BLaER1 treated with 17β-estradiol and CSF1 and Interleukin-3, amounts not matched to agents 10 nM and 100 nM (cell line): Measurements from ENCODE around the gene IBA57.
"Not testable (repeated sequence)": the region's sequence is repeated elsewhere in the genome, so short reads cannot be mapped to it uniquely, and the experiment has no call there.

Experiments
- H3K27ac ChIP-seq, 11 experiments: shearing (Covaris generic); formaldehyde crosslinking; 2 replicates each; pipeline ENCODE4 v1.8.1; 2022
- H3K27me3 ChIP-seq, 11 experiments: shearing (Covaris generic); formaldehyde crosslinking; 2 replicates each; pipeline ENCODE4 v1.8.1; 2022
- H3K36me3 ChIP-seq, 11 experiments: shearing (Covaris generic); formaldehyde crosslinking; 2 replicates each; pipeline ENCODE4 v1.8.1; 2022
- H3K4me1 ChIP-seq, 10 experiments: shearing (Covaris generic); formaldehyde crosslinking; 2 replicates each; pipeline ENCODE4 v1.8.1; 2022
- H3K4me2 ChIP-seq, 11 experiments: shearing (Covaris generic); formaldehyde crosslinking; 2 replicates each; pipeline ENCODE4 v1.8.1; 2022
- H3K4me3 ChIP-seq, 10 experiments: shearing (Covaris generic); formaldehyde crosslinking; 2 replicates each; pipeline ENCODE4 v1.8.1; 2022
- H3K9ac ChIP-seq, 11 experiments: shearing (Covaris generic); formaldehyde crosslinking; 2 replicates each; pipeline ENCODE4 v1.8.1; 2022
- H3K9me3 ChIP-seq, 11 experiments: shearing (Covaris generic); formaldehyde crosslinking; replicated peaks in 1 of 11; 2 replicates each; pipeline ENCODE4 v1.8.1; 2022
- H4K20me1 ChIP-seq, 11 experiments: shearing (Covaris generic); formaldehyde crosslinking; 2 replicates each; pipeline ENCODE4 v1.8.1; 2022
- Cebpa-rat ChIP-seq, 11 experiments: shearing (Covaris generic); IDR thresholded peaks; 2 replicates each; pipeline ENCODE4 v1.8.1; 2022

IBA57 gene

DNA sequence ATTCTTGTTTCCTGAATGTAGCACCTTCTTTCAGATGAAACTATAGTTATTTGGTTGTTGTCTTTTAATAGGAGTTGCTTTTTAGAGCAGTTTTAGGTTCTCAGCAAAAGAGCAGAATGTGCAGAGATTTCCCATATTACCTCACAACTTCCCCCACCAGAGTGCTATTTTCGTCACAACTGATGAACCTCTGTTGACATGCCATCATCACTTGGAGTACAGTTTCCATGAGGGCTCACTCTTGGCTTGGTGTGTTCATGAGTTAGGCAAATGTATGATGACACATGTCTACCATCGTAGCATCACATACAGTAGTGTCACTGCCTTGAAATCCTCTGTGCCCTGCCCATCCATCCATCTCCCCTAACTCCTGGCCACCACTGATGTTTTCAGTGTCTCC is 3.7 kb downstream of the IBA57 start:
- peaks cover 32 to 52% (median 45%) of the 10 kb centered on the region in 10 experiments for H3K4me1 ChIP-seq
- H3K27ac ChIP-seq, result peak overlapping the region in 1 of 11 experiments; percentile 21; a peak in 2 of 22 replicates
- H3K4me3 ChIP-seq, result no peak overlapping the region
- peak overlapping the region; percentile 0 to 57 (median 30); a peak in 19 of 22 replicates for H3K4me2 ChIP-seq
- peak overlapping the region in 2 of 11 experiments; percentile 6 to 28; a peak in 2 of 22 replicates for H3K9ac ChIP-seq
- H3K27me3 ChIP-seq, result no peaks in the 10 kb centered on the region
- TF ChIP-seq Cebpa-rat (IDR thresholded peaks at IDR 0.05), result no peak
- H3K36me3 ChIP-seq, result peaks cover 0 to 15% (median 0%) of the 10 kb centered on the region in 11 experiments; a peak in 4 of 22 replicates
- H4K20me1 ChIP-seq, result peaks cover 0 to 78% (median 32%) of the 10 kb centered on the region in 11 experiments; a peak in 15 of 22 replicates
- H3K9me3 ChIP-seq, result peaks cover 0 to 3% (median 0%) of the 10 kb centered on the region in 11 experiments; a peak in 2 of 22 replicates

DNA sequence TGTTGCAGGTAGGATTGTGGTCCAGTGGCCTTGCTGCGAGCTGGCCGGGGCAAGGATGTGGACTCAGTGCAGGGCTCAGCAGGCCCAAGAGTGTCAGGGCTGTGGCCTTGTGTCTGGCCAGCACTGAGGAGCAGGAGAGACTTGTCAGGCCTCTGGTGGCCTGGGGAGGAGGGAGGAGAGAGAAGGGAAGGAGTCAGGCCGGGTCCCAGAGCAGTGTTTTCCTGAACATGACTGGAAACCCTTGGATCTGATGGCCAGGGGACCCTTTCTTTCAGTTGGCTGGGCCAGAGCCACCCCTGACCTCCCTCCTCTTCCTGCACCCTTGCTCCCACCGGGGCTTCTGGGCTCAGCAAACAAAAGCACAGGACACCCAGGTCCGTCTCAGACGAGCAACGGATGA is 5.1 kb downstream of the IBA57 start:
- Histone ChIP-seq H3K27ac (no peak overlapping the region), H4K20me1 (peaks cover 0 to 92% (median 44%) of the 10 kb centered on the region in 11 experiments; a peak in 15 of 22 replicates), H3K27me3 (no peaks in the 10 kb centered on the region), H3K9me3 (peaks cover 0 to 6% (median 0%) of the 10 kb centered on the region in 11 experiments; a peak in 2 of 22 replicates), H3K4me1 (peaks cover 36 to 56% (median 50%) of the 10 kb centered on the region in 10 experiments), H3K4me3 (no peak overlapping the region), H3K9ac (peak overlapping the region in 2 of 11 experiments; percentile 13 to 41; a peak in 1 of 22 replicates), H3K36me3 (peaks cover 0 to 25% (median 11%) of the 10 kb centered on the region in 11 experiments; a peak in 11 of 22 replicates), H3K4me2 (no peak overlapping the region)
- no peak for TF ChIP-seq Cebpa-rat (IDR thresholded peaks at IDR 0.05)

DNA sequence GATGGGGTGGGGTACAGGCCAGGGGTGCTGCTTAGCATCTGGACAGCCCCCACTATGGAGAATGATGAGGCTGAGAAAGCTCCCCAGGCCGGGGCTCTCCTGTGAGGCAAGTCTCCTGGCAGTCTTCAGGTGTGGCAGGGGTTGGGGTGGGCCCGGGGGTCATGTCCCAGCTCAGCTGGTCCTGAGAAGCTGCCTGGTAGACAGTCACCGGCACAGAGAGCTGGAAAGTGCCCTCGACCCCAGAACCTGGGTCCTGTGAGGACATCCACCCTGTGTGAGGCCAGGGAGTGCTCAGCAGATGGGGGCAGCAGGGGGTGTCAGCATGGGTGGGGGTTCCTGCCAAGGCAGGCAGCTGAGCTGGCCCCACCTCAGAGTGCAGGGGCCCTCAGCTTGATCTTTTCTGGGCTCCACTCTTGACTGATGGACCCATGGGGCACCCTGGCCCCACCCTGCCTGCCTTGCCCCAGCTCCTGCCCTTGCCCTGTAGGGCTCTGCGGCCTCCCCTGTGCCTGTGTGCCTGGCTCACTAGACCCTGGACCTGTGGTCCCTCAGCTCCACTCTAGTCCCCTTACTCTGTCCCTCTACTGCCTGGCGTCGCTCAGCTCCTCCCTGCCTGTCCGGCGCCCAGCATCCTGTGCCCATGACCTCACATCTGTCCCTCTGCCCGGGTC is 5.8 kb downstream of the IBA57 start:
- Histone ChIP-seq H3K4me2 (no peak overlapping the region), H4K20me1 (peaks cover 0 to 97% (median 50%) of the 10 kb centered on the region in 11 experiments; a peak in 15 of 22 replicates), H3K4me3 (no peak overlapping the region), H3K4me1 (peaks cover 43 to 61% (median 55%) of the 10 kb centered on the region in 10 experiments), H3K9me3 (peaks cover 0 to 6% (median 0%) of the 10 kb centered on the region in 11 experiments; a peak in 2 of 22 replicates), H3K27me3 (no peaks in the 10 kb centered on the region), H3K36me3 (peaks cover 0 to 25% (median 11%) of the 10 kb centered on the region in 11 experiments; a peak in 11 of 22 replicates), H3K9ac (peak overlapping the region in 4 of 11 experiments; percentile 4 to 57 (median 41); a peak in 5 of 22 replicates), H3K27ac (peak overlapping the region in 1 of 11 experiments; percentile 29; a peak in 1 of 22 replicates)
- TF ChIP-seq Cebpa-rat (IDR thresholded peaks at IDR 0.05), result no peak

DNA sequence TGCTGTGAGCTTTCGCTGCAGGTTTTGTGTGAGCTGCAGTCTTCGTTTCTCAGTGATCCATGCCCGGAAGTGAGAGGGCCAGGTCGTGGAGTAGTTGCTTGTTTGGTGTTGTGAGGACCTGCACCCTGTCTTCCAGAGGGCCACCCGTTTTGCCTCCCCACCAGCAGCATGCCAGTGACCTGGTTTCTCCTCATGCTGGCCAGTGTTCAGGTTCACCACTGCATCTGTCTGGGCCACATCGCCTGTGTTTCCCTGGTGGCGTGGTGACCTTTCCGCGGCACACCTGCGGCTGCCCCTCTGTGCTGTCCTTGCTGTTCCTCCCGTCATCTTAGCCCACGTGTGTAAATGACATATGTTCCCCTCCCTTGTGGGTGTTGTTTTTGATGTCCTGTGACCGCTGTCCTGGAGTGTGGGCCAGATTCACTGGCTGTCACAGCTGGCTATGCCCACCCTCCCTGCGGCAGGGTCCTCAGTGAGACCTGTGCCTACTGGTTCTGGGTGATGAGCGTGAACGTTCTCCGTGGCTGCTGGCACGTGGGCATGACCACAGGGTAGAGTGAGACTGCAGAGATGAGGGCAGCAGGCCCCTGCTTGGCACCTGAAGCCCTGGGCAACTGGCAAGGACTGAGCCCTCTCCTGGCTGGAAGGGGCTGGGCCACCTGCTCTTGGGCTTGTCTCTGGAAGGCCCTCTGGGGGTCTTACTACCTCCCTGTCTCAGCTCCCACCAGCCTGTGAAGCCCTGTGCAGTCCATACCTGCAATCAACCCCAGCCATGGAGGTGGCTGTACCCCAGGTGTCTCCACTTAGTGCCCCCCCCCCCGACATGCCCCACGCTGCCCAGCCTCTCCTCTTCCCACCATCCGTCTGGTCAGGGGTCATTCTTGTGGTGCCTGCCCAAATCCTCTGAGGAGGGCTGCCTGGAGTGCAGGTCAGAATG is 7.3 kb downstream of the IBA57 start:
- TF ChIP-seq Cebpa-rat (IDR thresholded peaks at IDR 0.05), result no peak
- Histone ChIP-seq H3K36me3 (peaks cover 0 to 22% (median 11%) of the 10 kb centered on the region in 11 experiments; a peak in 11 of 22 replicates), H3K4me3 (no peak overlapping the region), H3K4me1 (peaks cover 48 to 68% (median 58%) of the 10 kb centered on the region in 10 experiments), H3K27ac (no peak overlapping the region), H3K9ac (peak overlapping the region in 1 of 11 experiments; percentile 57; a peak in 1 of 22 replicates), H3K27me3 (no peaks in the 10 kb centered on the region), H4K20me1 (peaks cover 0 to 97% (median 60%) of the 10 kb centered on the region in 11 experiments; a peak in 15 of 22 replicates), H3K4me2 (no peak overlapping the region), H3K9me3 (peaks cover 0 to 6% (median 0%) of the 10 kb centered on the region in 11 experiments; a peak in 2 of 22 replicates)

DNA sequence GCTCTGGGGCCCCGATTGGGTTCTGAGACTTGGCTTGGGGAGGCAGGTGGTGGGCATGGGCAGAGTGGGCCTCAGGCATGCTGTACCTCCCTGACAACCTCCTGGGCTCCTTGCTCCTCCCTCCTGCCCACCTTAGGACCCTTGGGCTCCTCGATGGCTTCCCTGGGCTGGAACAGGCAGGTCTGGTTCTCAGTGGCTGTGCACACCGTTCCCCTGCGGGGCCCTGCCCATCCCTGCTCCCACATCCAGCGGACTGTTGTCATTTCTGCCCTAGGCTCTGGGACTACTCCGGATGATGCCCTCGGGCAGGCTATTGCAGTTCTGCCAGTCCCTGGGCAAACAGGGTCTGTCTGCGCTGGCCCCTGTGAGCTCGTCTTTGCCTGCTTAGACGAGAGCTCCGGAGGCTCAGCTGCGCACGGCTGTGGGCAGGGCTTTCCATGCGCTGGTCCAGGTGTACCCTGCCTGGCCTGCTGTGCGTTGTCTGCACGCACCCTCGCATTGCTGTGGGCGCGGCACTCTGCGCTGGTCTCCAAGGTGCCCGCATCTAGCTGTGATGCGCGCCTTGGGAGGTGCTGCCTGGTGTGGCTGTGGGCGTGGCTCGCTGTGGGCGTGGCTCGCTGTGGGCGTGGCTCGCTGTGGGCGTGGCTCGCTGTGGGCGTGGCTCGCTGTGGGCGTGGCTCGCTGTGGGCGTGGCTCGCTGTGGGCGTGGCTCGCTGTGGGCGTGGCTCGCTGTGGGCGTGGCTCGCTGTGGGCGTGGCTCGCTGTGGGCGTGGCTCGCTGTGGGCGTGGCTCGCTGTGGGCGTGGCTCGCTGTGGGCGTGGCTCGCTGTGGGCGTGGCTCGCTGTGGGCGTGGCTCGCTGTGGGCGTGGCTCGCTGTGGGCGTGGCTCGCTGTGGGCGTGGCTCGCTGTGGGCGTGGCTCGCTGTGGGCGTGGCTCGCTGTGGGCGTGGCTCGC is 8.2 kb downstream of the IBA57 start:
- Histone ChIP-seq H3K36me3 (peaks cover 0 to 22% (median 10%) of the 10 kb centered on the region in 11 experiments; a peak in 11 of 22 replicates), H4K20me1 (peaks cover 0 to 97% (median 63%) of the 10 kb centered on the region in 11 experiments; a peak in 15 of 22 replicates), H3K4me1 (peaks cover 51 to 74% (median 62%) of the 10 kb centered on the region in 10 experiments)
- H3K27ac ChIP-seq, H3K9me3 ChIP-seq, H3K27me3 ChIP-seq, H3K4me2 ChIP-seq, H3K9ac ChIP-seq, H3K4me3 ChIP-seq: not testable (repeated sequence)

DNA sequence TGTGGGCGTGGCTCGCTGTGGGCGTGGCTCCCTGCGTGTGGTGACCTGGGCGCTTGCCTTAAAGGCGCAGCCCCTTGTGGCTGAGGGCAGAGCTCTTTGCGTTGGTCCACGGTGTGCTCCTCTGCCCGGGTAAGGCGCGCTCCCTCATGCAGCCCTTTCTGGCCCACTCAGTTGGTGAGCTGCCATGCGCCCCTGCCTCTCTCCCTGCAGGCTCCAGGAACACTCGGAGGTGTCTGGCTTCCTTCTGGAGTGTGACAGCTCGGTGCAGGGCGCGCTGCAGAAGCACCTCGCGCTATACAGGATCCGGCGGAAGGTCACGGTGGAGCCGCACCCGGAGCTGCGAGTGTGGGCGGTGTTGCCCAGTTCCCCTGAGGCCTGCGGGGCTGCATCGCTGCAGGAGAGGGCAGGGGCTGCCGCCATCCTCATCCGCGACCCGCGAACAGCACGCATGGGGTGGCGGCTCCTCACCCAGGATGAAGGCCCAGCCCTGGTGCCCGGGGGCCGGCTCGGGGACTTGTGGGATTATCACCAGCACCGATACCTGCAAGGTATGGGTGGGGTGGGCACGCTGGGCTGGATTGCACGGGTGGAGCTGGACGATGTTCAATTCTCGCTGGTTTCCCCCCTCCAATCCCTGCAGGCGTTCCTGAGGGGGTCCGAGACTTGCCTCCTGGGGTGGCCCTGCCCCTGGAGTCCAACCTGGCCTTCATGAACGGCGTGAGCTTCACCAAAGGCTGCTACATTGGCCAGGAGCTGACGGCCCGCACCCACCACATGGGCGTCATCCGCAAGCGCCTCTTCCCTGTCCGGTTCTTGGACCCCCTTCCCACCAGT is 9.1 kb downstream of the IBA57 start:
- Histone ChIP-seq H3K4me2 (peak overlapping the region; percentile 61 to 95 (median 80)), H3K27ac (peak overlapping the region in 5 of 11 experiments; percentile 17 to 62 (median 39); a peak in 2 of 22 replicates), H3K36me3 (peaks cover 0 to 22% (median 10%) of the 10 kb centered on the region in 11 experiments; a peak in 10 of 22 replicates), H3K9ac (peak overlapping the region in 6 of 11 experiments; percentile 2 to 65 (median 54); a peak in 7 of 22 replicates), H3K4me1 (peaks cover 51 to 74% (median 60%) of the 10 kb centered on the region in 10 experiments), H3K4me3 (no peak overlapping the region; a peak in 1 of 20 replicates), H3K9me3 (peaks cover 0 to 6% (median 0%) of the 10 kb centered on the region in 11 experiments; a peak in 2 of 22 replicates), H3K27me3 (no peaks in the 10 kb centered on the region), H4K20me1 (peaks cover 0 to 97% (median 65%) of the 10 kb centered on the region in 11 experiments; a peak in 15 of 22 replicates)
- TF ChIP-seq Cebpa-rat (IDR thresholded peaks at IDR 0.05), result no peak
